ENCODE results near the gene MCRIP2.

GRCh38 chr16:694187-694862 lies 52.7 kb downstream of the MCRIP2 start:
- TF ChIP-seq POLR2A (IDR thresholded peaks at IDR 0.05; ENCODE audit: low read depth, low read length) (no peak), POLR2AphosphoS5 (IDR thresholded peaks at IDR 0.05; ENCODE audit: low read depth, low read length) (no peak)
